ENCODE results near the gene NDST1. TPM values are rescaled to one million over a fixed set of nuclear protein-coding genes. Genes with fewer than 3 reads are reported as not detected.

NDST1 gene
- total and polyA plus RNA-seq, 2 of the 8 experiments (the other 6 are each of a cell fraction or from before 2014, with no cell fraction given): 27.0 to 72.0 TPM

GRCh38 chr5:150527808-150528207 is 19.9 kb downstream of the NDST1 start:
- no peak for FAIRE-seq
- H2AK5ac ChIP-seq (ENCODE audit: low read depth, low read length): no peak overlapping the region
- H2BK5ac ChIP-seq (ENCODE audit: low read depth, low read length): no peak overlapping the region
- no peak overlapping the region for H3K23ac ChIP-seq (ENCODE audit: insufficient read length)
- H3K27ac ChIP-seq (ENCODE audit: low read depth, low read length): no peak overlapping the region
- H3K36me3 ChIP-seq (ENCODE audit: control insufficient read depth in 2 of 4, insufficient read depth in 4 of 4, low read length in 3 of 4): peaks cover 0 to 18% (median 3%) of the 10 kb centered on the region in 4 experiments; a peak in 5 of 8 replicates
- H3K9me3 ChIP-seq (ENCODE audit: insufficient read depth in 2 of 2, low read depth in 1 of 2, low read length in 1 of 2): no peaks in the 10 kb centered on the region
- H2BK120ac ChIP-seq (replicated peaks; ENCODE audit: low read depth, low read length): no peak overlapping the region
- H2AFZ ChIP-seq (ENCODE audit: low read length): no peak overlapping the region
- WGBS, 2 experiments (ENCODE audit: extremely low coverage in 1 of 2, insufficient coverage in 1 of 2, insufficient read length in 1 of 2, insufficient replicate concordance in 2 of 2, low coverage in 1 of 2, low lambda C conversion rate in 2 of 2, missing lambda C conversion rate in 1 of 2): 92% methylated on average over 24 of the region's 24 CpGs; no CpG with 5 or more reads in 1 of the 2 experiments
- H3K23me2 ChIP-seq (ENCODE audit: low read depth, low read length): no peaks in the 10 kb centered on the region
- H3K9ac ChIP-seq (replicated peaks in 1 of 4; ENCODE audit: extremely low read depth in 1 of 4, low read depth in 3 of 4, low read length in 3 of 4): no peak overlapping the region
- no peak overlapping the region for H3K4me2 ChIP-seq (ENCODE audit: insufficient read depth in 1 of 2, low read depth in 2 of 2, low read length in 2 of 2)
- no peak overlapping the region for H3K18ac ChIP-seq (ENCODE audit: extremely low read depth, low read length)
- peaks cover 22% of the 10 kb centered on the region for H3K79me1 ChIP-seq (ENCODE audit: low read depth, low read length)
- CTCF ChIA-PET (ENCODE audit: partially characterized antibody): interaction anchor here (1.5 to 15.3 kb wide), 5 partner anchors 13 to 66 kb away, joined by 4 to 229 read pairs (median 145); partner anchors contain the start of gene NDST1
- H4K5ac ChIP-seq (ENCODE audit: insufficient read length, low read depth, low read length): no peak overlapping the region
- POLR2A ChIA-PET (ENCODE audit: partially characterized antibody): interaction anchor here (2.5 kb wide), 1 partner anchor 11 kb away, joined by 9 read pairs; no protein-coding TSS in a partner anchor
- H3K4me1 ChIP-seq (replicated peaks in 1 of 4; ENCODE audit: control insufficient read depth in 3 of 4, insufficient read depth in 4 of 4, low read length in 3 of 4): peaks cover 7 to 27% (median 17%) of the 10 kb centered on the region in 4 experiments
- H2BK20ac ChIP-seq (ENCODE audit: low read length): no peak overlapping the region
- no peak overlapping the region for H3K14ac ChIP-seq (ENCODE audit: insufficient read length)
- H2BK12ac ChIP-seq (ENCODE audit: low read depth, low read length): no peak overlapping the region
- DNase-seq (ENCODE audit: low read depth in 1 of 2, low spot score in 2 of 2): no peak
- no peaks in the 10 kb centered on the region for H3K27me3 ChIP-seq (replicated peaks in 1 of 4; ENCODE audit: control insufficient read depth in 3 of 4, extremely low read depth in 1 of 4, insufficient read depth in 3 of 4, low read length in 3 of 4)
- H4K8ac ChIP-seq (ENCODE audit: extremely low read depth, insufficient read depth, low read length): no peak overlapping the region
- H3K56ac ChIP-seq (replicated peaks; ENCODE audit: insufficient read length, low read depth, low read length): no peak overlapping the region
- H4K20me1 ChIP-seq (replicated peaks in 1 of 2; ENCODE audit: control insufficient read depth in 1 of 2, insufficient read depth in 2 of 2, low read length in 2 of 2): peaks cover 23 to 38% of the 10 kb centered on the region in 2 experiments
- H3K79me2 ChIP-seq (ENCODE audit: control insufficient read depth in 1 of 2, insufficient read depth in 2 of 2, low read length in 2 of 2): peaks cover 0 to 41% of the 10 kb centered on the region in 2 experiments; a peak in 2 of 4 replicates
- H4K91ac ChIP-seq (replicated peaks; ENCODE audit: insufficient read length, low read length): no peak overlapping the region
- no peak overlapping the region for H3K4me3 ChIP-seq (ENCODE audit: extremely low read depth in 1 of 4, insufficient read depth in 2 of 4, low read depth in 3 of 4, low read length in 4 of 4)
- no peak overlapping the region for H2BK15ac ChIP-seq (ENCODE audit: low read length)
- H3K4ac ChIP-seq (replicated peaks; ENCODE audit: insufficient read length, low read depth, low read length): no peak overlapping the region
- no peak for TF ChIP-seq RBBP5 (IDR thresholded peaks at IDR 0.05; ENCODE audit: borderline replicate concordance, low read depth, low read length)
- TF ChIP-seq, protein P1, sequence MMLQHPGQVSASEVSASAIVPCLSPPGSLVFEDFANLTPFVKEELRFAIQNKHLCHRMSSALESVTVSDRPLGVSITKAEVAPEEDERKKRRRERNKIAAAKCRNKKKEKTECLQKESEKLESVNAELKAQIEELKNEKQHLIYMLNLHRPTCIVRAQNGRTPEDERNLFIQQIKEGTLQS (IDR thresholded peaks at IDR 0.05; ENCODE audit: insufficient read depth, low read depth, low read length): no peak
- TF ChIP-seq SUZ12 (IDR thresholded peaks at IDR 0.05; ENCODE audit: low read length): no peak
- TF ChIP-seq, protein P2, sequence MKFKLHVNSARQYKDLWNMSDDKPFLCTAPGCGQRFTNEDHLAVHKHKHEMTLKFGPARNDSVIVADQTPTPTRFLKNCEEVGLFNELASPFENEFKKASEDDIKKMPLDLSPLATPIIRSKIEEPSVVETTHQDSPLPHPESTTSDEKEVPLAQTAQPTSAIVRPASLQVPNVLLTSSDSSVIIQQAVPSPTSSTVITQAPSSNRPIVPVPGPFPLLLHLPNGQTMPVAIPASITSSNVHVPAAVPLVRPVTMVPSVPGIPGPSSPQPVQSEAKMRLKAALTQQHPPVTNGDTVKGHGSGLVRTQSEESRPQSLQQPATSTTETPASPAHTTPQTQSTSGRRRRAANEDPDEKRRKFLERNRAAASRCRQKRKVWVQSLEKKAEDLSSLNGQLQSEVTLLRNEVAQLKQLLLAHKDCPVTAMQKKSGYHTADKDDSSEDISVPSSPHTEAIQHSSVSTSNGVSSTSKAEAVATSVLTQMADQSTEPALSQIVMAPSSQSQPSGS (IDR thresholded peaks at IDR 0.05; ENCODE audit: low read length): no peak
- no peak for TF ChIP-seq MAX (IDR thresholded peaks at IDR 0.05)
- no peak for TF ChIP-seq CTCF (IDR thresholded peaks at IDR 0.05; ENCODE audit: control extremely low read depth in 1 of 3, insufficient read depth in 1 of 3, low read depth in 1 of 3, low read length in 3 of 3)
- no peak for TF ChIP-seq CHD1 (IDR thresholded peaks at IDR 0.05; ENCODE audit: low read depth, low read length)
- no peak for TF ChIP-seq KDM5A (IDR thresholded peaks at IDR 0.05; ENCODE audit: low read length)
